Amniotic epithelial cell (primary cell): ENCODE measurements around the gene CCDC60.

Experiments
- DNase-seq: peaks from one replicate; pipeline ENCODE4 v3.0.0-alpha.2; 2010; ENCODE audit warnings: low read depth

Gene CCDC60, protein sequence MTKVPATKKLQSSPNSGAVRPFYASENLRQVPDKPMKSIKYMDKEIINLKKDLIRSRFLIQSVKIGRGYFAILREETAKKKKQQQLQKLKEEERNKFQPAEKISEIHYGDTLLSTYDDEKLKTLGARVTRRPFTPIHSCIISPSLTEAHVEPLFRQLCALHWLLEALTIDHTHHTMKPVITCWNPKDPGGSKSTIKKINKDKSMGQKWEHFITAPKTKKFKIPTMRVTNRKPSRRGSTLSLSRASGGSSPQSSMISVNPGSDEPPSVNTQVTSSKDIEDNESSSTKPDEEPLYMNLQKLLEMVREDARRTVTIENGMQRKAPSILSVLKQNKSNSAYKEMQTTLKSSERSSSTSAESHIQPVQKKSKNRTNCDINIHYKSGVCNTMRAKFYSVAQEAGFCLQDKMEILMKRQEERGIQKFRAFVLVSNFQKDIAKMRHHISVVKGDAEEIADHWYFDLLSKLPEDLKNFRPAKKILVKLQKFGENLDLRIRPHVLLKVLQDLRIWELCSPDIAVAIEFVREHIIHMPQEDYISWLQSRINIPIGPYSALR

DNA sequence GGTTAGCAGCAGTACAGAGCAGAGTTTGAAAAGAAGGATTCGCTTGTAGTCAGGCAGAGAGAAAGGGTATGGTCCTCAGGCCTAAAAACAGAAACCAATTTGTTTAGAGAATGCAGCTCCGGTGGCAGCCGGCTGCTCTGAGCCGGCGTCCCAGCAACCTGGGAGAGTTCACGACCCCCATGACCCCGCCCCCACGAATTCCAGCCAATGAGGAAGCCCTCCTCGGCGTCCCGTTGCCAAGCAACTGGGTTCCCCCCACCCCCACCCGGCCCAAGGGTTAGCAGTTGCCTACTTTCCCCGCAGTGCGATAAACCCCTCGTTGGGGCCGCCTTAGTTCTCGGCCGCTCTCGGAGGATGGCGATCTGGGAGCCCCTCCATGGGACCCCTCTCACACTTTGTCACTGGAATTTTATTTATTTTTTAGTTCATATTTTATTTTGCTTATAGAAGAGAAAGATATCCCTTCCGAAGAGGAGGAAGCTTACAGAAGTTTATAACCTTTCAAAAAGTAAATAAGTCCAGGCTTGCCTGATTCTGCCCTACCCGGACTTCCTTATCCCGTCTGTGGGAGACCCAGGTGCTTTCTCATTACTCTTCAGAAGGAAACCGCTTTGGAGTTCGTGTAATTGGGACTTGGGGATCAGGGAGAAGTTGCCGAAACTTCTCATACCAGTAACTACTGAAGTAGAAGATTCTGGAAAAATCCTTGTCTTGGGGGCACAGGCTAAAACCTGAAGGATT is at the start of gene CCDC60:
CCDC60 (plus strand) TSS at position 300 of the 741 bp plus-strand sequence. CDS start 448 bp downstream, outside the sequence.
- no peak for DNase-seq

DNA sequence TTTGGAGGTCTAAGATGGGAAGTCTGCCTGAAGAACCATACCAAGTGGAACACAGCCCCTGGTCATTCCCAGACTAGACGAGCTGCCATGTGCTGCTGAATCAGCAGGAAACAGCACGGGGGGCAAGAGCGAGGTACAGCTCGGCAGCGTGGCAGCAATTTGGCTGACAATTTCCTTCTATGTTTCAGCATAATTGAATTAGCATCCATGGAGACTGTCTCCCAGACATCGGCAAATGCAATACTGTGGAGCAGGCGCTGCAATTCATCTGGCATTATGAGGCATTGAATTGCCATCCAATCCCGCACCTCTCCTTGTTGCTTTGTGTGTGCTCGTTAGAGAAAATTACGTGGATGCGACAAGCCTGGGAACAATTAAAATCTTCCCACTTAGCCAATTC is 46.0 kb upstream of the CCDC60 start:
- DNase-seq = no peak

DNA sequence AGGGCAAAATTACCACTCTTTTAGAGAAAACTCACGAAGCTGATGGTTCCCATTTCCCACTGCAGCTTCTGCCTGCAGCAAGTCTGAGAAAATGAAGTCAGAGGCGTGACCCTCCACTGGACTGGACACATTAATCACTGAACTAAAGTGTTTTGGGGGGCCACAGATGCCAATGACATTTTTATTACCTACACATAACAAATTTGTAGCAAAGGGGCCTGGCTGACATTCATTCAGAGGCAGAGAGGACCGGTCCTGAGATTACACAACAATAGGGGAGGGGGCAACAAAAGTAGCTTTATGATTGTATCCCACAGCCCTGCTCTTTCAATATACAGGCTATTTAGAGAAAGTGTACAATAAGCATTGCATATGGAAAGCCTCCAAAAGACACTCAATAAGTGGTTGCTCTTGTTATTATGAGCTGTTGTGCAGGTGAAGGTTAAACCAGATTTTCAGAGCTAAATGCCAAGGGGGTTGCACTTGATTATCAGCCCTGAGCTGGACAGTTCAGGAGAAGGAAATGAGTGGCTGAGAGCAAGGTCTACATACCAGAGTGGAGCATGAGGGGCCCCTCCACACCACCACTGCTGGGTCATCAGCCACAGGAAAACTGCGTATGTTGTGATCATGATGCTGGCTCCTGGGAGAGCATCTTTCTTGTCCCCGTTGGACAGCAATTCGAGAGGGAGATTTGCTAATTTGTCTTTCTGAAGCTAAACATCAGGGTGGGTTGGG is 41.5 kb upstream of the CCDC60 start:
- no peak for DNase-seq

DNA sequence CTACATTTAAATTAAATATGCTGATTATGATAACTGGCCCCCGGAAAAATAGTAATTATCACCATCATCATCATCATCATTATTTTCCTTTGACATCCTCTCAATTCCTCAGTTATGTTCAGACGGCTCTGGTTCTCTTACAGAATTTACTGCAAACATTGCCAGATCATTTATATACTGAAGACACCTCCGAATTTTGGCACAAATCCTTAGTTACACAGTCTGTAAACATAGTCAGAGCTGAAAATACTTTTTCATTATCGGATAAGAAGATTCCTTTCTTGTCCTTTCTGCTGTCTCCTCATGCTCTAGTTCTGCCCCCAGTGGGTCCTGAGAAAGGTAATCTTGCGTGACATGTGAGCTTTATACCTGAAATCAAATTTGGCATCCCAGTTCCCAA is 40.3 kb upstream of the CCDC60 start:
- no peak for DNase-seq

DNA sequence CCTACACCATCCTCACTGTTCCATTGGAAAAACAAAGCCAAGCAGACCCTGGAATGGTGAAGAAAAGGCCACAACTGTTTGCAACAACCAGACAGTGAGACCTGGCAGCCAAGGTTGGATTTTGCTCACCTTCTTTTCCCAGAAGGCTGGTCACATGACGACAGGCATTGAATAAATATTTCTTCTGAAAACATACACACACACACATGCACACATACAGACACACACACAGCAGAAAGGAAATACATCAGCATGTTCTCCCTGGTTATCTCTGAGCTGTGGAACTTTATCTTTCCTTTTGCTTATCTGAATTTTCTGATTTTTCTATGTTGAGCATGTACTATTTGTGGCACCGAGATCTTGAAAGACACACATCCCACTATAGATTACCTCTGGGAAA is 38.0 kb upstream of the CCDC60 start:
- no peak for DNase-seq

DNA sequence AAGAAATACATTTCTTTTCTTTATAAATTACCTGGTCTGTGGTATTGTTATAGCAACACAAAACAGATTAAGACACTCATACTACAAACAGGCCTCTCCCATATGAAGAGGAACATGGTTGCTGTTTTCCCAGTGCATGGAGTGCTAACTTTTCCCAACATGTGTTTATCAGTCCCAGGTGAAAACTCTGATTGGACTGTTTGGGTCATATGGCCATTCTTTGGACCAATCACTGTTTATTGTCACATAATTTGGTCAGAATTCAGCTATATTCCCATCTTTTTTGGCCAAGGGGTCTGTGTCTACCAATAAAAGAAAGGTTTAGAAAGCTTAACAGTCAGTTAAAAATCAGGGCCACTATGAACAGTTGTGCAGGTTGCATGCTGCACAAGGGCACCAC is 35.4 kb upstream of the CCDC60 start:
- no peak for DNase-seq

DNA sequence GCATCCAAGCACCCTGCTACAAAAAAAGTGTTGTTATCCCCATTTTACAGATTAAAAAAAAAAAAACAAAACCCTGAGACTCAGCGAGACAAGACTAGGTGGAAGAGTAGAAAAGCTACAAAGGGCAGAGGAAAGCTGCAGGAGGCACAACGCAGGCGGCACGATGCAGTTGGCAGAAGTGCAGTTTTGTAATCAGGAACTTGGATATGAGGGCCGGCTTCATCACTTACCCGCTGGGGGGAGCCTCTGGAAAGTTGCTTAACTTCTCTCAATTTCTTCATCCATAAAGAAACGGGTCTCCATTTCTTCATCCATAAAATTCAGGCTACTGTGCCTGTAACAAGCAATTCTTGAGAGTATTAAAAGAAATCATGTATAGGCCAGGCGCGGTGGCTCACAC is 33.1 kb upstream of the CCDC60 start:
- DNase-seq = no peak

DNA sequence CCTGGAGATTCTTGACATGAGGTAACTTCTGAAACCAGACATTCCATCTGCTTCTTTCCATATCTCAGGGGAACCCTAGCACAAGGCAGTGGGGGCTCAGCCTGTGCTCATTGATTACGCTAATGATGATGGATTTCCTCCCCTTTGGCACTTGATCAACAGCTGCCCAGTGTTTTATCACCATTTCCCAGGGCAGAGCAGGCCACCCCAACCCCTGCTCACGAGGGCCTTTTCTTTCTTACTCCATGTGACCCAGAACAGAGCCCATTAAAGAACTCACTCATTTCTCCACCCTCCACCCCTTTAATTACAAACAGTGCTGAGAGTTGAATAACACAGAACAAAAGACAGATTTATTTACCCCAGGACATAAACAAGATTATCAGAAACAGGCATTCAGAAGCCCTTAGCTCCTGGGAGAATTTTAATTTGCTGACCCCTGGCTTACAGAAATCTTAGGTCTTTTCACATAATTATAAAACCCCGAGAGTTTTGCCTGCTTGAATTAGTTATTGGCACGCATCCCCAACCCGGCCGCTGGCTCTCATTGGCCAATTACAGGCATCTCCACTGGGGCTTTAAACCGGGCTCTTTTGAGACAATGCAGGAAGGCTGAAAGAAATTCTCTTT is 32.0 kb upstream of the CCDC60 start:
- DNase-seq = no peak

DNA sequence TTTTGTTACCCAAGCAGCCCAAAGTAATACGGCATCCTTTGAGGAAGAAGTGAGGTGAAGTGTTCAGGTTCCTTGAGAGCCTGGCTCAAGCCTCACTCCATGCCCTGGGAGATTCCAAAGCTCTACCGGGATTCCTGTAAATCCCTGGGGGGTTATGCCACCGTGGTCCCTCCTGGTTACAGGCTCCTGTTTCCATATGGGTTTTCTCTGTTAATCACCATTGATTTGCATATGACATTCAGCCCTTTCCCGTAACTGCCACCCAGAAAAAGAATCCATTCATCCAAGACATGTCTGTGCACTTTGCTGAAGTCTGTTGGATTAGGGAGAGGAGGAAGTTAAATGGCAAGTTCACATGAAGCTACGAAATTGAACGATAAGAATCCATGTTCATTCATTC is 27.9 kb upstream of the CCDC60 start:
- no peak for DNase-seq

DNA sequence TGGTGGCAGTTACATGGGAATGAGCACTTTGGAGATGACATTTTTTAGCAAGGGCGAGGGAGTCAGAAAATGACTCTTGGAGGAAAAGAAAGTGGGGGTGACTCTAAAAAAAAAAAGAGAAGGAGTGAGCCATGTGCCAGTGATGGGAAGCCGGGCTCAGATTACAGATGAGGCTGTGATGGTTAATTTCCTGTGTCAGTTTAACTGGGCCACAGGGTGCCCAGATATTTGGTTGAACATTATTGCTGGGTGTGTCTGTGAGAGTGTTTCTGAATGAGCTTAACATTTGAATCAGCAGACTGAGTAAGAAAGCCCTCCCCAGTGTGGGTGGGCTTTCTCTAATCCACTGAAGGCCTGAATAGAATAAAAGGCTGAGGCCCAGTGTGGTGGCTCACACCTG is 26.8 kb upstream of the CCDC60 start:
- no peak for DNase-seq

DNA sequence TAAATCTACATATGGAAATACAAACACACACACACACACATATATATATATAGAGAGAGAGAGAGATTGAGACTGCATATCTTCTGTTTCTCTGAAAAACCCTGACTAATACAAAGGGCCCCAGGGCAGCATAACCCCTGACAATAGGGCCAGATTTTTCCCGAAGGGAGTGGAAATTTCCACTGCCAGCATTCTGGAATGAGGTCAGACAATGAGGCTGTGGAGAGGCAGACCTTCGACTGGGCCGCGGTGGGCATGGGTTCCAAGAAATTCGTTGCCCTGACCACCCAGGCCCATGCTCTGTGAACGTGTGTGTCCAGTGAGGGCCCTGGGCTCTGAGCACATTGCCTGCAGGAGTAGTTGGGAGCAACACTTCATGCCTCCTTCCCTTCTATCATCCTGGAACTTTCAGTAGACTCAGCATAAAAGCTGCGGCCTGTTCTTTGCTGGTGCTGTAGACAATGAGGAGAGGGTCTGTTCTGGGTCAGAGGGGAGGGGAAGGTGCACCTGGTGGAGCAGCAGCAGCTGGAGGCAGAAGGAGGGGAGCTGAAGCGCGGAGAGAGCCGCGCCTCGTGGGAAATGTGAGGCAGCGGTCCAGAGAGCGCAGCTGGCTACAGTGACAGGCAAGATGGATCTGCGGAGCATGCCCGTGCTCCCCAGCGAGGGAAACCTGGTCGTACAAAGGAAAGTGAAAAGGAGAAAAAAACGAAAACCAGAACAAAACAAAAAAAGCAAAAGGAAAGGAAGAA is 25.6 kb upstream of the CCDC60 start:
- no peak for DNase-seq

DNA sequence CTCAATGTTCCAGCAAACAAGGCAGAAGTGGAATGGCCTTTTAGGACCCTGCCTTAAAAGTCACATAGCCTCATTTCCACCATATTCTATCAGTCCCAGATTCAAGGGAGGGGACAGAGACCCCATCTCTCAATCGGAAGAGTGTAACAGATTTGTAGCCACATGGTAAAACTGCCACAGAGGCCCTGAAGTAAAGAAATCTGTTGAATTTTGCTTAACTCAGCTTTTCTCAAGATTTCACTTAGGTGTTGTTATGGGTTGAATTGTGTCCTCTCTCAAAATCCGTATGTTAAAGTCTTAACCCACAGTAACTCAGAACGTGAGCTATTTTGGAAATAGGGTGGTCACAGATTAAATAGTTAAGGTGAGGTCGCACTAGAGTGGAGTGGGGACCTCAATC is 22.7 kb upstream of the CCDC60 start:
- no peak for DNase-seq

DNA sequence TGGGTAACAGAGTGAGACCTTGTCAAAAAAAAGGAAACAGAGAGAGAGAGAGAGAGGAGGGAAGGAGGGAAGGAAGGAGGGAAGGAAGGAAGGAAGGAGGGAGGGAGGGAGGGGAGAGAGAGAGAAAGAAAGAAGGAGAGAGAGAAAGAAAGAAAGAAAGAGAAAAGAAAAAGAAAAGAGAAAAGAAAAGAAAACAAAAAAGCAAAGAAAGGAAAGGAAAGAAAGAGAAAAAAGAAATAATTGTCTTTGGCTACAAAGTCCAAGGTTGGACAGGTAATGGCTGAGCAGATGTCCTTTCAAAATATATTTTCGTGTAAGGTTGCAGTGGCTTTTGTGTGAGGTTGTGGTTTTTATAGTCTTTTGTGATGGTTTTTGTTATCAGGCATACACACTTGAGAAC is 21.6 kb upstream of the CCDC60 start:
- no peak for DNase-seq

DNA sequence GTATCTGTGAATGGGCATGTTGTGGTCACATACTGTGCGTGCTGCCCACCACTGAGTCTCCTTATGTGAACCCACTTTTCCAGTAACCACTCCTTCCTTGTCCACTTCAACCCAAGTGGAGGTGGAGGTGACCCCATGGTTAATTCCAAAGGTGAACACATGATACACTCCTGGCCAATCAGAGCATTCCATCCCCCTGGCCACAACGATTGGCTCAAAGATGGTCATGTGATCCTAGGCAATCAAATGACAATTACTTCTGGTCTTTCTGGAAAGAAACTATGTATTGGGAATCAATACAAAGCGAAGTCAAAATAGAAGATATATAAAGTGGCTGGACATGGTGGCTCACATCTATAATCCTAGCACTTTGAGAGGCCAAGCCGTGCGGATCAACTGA is 20.2 kb upstream of the CCDC60 start:
- DNase-seq = no peak

DNA sequence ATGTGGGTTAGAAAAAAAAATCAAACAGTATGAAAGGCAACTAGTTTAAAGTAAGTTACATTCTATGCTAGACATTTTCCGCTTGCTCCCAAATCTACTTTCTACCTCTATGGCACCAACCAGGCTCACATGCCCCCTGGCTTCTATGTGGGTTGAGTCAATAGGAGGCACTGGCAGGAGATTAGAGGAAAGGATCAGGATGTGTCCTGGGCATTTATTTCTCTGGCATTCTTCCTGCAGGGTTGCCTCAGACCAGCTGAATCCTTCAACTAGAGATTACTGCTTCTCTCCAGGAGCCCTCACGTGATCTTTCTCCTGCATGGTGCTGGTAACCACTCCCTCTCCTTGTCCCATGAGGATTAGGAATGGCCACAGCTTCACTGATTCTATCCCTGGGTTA is 14.9 kb upstream of the CCDC60 start:
- DNase-seq = no peak

DNA sequence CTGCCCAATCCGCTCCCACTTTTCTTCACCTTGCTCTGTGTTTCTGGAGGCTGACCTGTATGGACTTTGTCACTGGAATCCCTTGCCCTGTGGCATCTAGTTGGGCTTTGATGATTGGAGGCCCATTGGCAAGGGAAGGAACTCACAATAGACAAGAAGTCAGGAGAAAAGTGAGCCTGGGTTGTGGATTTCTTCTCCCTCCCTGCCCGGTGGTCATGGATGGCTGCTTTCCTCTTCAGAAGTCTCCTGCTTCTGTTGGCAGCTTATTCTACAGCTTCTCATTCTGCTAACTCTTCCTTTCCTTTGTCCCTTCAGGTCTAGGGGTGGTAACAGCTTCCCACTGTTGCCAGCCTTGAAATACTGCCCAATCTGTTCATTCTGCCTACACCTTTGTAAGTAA is 13.9 kb upstream of the CCDC60 start:
- DNase-seq = no peak

DNA sequence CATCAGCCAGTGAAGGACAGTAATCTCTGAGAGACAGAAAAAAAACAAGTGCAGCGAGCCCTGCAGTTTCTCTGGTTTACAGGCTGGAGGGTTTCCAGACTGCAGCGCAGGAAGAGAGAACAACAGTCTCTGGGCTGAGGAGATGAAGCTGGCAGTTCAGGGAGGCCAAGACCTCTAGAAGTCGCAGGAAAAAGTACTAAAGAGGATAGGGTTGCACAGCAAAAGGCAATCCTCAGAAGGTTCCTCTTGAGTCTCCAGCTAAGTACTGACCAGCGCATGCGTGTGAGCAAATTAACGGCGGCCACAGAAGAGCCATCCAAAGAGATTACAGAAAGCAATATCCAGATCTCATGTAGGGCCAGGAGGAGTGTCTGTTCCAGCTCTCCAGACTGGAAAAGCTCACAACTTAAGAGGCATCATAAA is 12.2 kb upstream of the CCDC60 start:
- DNase-seq = no peak

DNA sequence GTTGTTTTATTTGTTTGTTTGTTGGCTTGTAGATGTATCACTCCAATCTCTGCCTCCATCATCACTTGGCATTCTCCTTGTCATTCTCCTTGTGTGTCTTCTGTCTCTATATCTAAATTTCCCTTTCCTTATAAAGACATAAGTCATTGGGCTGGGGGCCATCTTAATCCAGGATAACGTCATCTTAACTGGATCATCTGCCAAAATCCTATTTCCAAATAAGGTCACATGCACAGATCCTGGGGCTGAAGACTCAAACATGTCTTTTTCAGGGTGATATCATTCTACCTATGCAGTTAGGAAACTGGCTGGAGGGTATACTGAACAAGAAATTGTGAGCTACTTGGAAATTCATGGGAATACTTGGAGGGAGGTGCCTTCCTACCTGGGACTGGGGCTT is 8.7 kb upstream of the CCDC60 start:
- no peak for DNase-seq

DNA sequence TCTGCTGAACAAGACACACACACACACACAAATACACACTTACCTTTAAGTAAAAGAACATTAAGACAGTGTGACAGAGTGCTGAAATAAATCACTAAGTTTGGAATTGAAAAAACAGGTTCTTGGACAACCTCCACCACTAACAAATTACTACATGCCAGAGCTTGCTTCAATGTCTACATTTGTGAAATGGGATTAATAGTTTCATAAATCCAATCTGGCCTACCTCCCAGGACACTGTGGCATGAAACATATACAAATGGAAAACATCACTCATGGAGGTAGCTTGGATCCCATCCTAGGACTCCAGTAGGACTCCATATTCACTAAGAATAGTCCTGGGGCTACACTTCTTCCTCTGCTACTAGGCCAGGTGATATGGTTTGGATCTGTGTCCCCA is 8.2 kb upstream of the CCDC60 start:
- no peak for DNase-seq

DNA sequence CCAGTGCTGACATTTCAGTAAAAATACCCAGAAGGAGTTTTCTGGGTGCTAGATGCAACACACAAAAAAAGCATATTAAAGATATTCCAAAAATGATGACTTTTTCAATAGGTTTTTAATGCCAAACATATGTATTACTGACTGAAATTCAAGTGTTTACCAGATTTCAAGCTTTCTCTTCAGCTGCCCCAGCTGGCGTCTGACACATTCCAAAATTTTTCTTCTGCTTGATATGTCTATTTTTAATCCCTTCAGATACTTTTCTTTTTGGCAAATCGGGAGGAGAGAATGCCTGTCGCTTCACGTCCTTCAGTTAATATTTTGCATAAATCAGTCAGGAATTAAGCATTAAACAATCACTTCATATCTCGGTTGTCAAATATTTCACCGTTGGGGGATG is 7.1 kb upstream of the CCDC60 start:
- DNase-seq = no peak

DNA sequence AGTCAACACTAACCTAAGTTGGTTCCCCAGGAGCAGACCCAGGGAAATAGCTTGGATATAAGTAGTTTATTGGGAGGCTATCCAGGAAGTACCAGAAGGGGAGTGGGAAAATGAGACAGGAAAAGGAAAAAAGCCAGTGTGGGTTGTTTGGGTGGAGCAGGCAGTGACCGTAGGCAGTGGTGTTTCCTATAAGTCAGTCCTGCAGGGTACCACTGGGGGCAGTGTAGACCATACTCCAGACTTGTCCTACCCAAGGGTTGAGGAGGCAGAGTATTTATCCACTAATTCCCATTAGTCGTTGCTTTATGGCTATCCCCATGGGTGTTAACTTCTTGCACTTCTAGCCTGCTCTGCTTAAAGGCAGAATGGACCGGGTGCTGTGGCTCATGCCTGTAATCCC is 6.4 kb upstream of the CCDC60 start:
- DNase-seq = no peak
